Ureter (tissue), 1 donor: Measurements from ENCODE around the gene BIRC2. TPM values are rescaled to one million over a fixed set of nuclear protein-coding genes. Genes with fewer than 3 reads are reported as not detected.

Source experiments
- DNase-seq: peaks from one replicate; pipeline ENCODE4 v3.0.0-alpha.2; 2020; ENCODE audit warnings: low spot score
- total RNA-seq: library from RNA; stranded (reverse); gene quantifications from one replicate; pipeline ENCODE4 v1.2.4, GENCODE V29; 2023
- donor health status: DM: yes; HTN: yes; CAD: no.

The BIRC2 gene
- total RNA-seq, 1 donor from 2014 or later: 44.4 TPM

GRCh38 chr11:102375720-102376399, 28.8 kb downstream of the BIRC2 start:
- no peak for DNase-seq

GRCh38 chr11:102377891-102378290, 30.9 kb downstream of the BIRC2 start:
- no peak for DNase-seq

GRCh38 chr11:102378818-102379217, 31.8 kb downstream of the BIRC2 start:
- no peak for DNase-seq

- no peak for DNase-seq
Measured at GRCh38 chr11:102382384-102382783, 35.4 kb downstream of the BIRC2 start.

- DNase-seq: no peak
Measured at GRCh38 chr11:102383839-102384238, 36.8 kb downstream of the BIRC2 start.

- no peak for DNase-seq
Measured at GRCh38 chr11:102384419-102385079, 37.5 kb downstream of the BIRC2 start.

GRCh38 chr11:102385085-102386007, 38.3 kb downstream of the BIRC2 start:
- DNase-seq: no peak

- DNase-seq: no peak
Measured at GRCh38 chr11:102386136-102386734, 39.2 kb downstream of the BIRC2 start.

- no peak for DNase-seq
Measured at GRCh38 chr11:102387043-102387781, 40.2 kb downstream of the BIRC2 start.

- DNase-seq: no peak
Measured at GRCh38 chr11:102389253-102389652, 42.2 kb downstream of the BIRC2 start.

- peak; percentile 72 for DNase-seq
Measured at GRCh38 chr11:102390667-102391465, 43.9 kb downstream of the BIRC2 start.

- no peak for DNase-seq
Measured at GRCh38 chr11:102391549-102392237, 44.7 kb downstream of the BIRC2 start.

- no peak for DNase-seq
Measured at GRCh38 chr11:102393272-102393730, 46.3 kb downstream of the BIRC2 start.

- DNase-seq: no peak
Measured at GRCh38 chr11:102395720-102396393, 48.8 kb downstream of the BIRC2 start.

- DNase-seq: no peak
Measured at GRCh38 chr11:102396708-102397563, 49.9 kb downstream of the BIRC2 start.

GRCh38 chr11:102398297-102398696, 51.3 kb downstream of the BIRC2 start:
- no peak for DNase-seq

- DNase-seq: no peak
Measured at GRCh38 chr11:102399189-102399588, 52.2 kb downstream of the BIRC2 start.

GRCh38 chr11:102400603-102401002, 53.6 kb downstream of the BIRC2 start:
- DNase-seq: no peak
